Measurements from ENCODE around the gene FLVCR1. TPM values are rescaled to one million over a fixed set of nuclear protein-coding genes. Genes with fewer than 3 reads are reported as not detected.

FLVCR1 gene
- total RNA-seq, 2 experiments from 2014 or later = 16.5 to 22.4 TPM

DNA sequence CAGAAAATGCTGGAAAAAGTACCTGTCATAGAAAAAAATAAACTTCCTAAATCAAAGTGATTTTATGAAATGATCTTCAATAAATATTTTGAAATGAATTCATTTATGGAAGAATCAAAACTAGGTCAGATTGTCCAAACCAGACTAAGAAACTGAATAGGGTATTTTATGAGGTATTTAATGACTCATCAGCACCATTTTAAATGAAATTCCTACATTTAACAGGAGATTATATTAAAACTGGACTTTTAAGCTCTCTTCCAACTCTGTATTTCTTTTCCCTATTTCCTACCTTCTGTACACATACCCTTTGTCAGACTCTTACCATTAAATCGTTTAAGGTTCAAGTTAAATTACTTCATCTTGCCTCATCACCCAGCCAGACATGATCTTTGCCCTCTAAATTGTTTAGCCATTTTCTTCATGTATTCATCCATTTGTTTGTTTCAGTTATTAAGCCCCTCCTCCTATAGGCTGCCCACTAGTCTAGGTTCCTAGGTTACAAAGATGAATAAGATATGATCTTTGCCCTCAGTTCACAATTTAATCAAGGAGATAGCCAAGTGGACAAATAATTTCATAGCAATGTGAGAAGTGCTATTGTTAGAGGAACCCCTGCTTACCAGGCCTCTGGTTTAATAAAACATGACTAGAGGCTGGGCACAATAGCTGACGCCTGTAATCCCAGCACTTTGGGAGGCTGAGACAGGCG, 41.4 kb upstream of the FLVCR1 start:
- DNase-seq (ENCODE audit: low spot score) = no peak
- H3K9me2 ChIP-seq (ENCODE audit: insufficient read depth, low read length) = no peaks in the 10 kb centered on the region
- H3K36me3 ChIP-seq (ENCODE audit: insufficient read depth, low read length) = peaks cover 33% of the 10 kb centered on the region; the same call in 1 of the 2 replicates
- POLR2A ChIA-PET = interaction anchor here (0.5 to 1.1 kb wide), 2 partner anchors 15 to 17 kb away, joined by 3 to 4 read pairs; no protein-coding TSS in a partner anchor
- no peak overlapping the region for H3K4me2 ChIP-seq (ENCODE audit: low read length)
- no peak overlapping the region for H3K4me3 ChIP-seq (ENCODE audit: low read depth, low read length, poor library complexity, severe bottlenecking)
- intact Hi-C loops (cut with micrococcal nuclease; ENCODE audit: unreplicated experiment) = loop anchor here (5.0 kb wide), 1 partner anchor 41 kb away; the partner anchor contains the start of gene FLVCR1
- no peaks in the 10 kb centered on the region for H3K79me2 ChIP-seq (ENCODE audit: insufficient read depth, low read depth, low read length)
- H2AFZ ChIP-seq (ENCODE audit: low read length) = no peak overlapping the region
- H3K4me1 ChIP-seq (ENCODE audit: insufficient read depth, low read length, poor library complexity, severe bottlenecking) = peaks cover 17% of the 10 kb centered on the region
- H4K20me1 ChIP-seq (ENCODE audit: insufficient read depth, low read length) = no peaks in the 10 kb centered on the region
- TF ChIP-seq EZH2phosphoT487 (IDR thresholded peaks at IDR 0.05; ENCODE audit: borderline replicate concordance, low read depth, low read length) = no peak
- TF ChIP-seq, protein P1, sequence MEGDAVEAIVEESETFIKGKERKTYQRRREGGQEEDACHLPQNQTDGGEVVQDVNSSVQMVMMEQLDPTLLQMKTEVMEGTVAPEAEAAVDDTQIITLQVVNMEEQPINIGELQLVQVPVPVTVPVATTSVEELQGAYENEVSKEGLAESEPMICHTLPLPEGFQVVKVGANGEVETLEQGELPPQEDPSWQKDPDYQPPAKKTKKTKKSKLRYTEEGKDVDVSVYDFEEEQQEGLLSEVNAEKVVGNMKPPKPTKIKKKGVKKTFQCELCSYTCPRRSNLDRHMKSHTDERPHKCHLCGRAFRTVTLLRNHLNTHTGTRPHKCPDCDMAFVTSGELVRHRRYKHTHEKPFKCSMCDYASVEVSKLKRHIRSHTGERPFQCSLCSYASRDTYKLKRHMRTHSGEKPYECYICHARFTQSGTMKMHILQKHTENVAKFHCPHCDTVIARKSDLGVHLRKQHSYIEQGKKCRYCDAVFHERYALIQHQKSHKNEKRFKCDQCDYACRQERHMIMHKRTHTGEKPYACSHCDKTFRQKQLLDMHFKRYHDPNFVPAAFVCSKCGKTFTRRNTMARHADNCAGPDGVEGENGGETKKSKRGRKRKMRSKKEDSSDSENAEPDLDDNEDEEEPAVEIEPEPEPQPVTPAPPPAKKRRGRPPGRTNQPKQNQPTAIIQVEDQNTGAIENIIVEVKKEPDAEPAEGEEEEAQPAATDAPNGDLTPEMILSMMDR (conservative IDR thresholded peaks at IDR 0.05; ENCODE audit: low read length) = no peak
- no peaks in the 10 kb centered on the region for H3K9me3 ChIP-seq (ENCODE audit: low read length)
- BruUV-seq (replicated peaks) = no TSS peak
- no peak overlapping the region for H3K27ac ChIP-seq (ENCODE audit: low read depth, low read length, poor library complexity, severe bottlenecking)
- CTCF ChIA-PET (ENCODE audit: unreplicated experiment) = no interaction called here

- Histone ChIP-seq H2AFZ (ENCODE audit: low read length) (no peak overlapping the region), H3K36me3 (ENCODE audit: insufficient read depth, low read length) (peaks cover 14% of the 10 kb centered on the region; the same call in 1 of the 2 replicates), H3K9me2 (ENCODE audit: insufficient read depth, low read length) (no peaks in the 10 kb centered on the region), H3K4me2 (ENCODE audit: low read length) (peak overlapping the region; percentile 66), H3K27ac (ENCODE audit: low read depth, low read length, poor library complexity, severe bottlenecking) (no peak overlapping the region), H4K20me1 (ENCODE audit: insufficient read depth, low read length) (no peaks in the 10 kb centered on the region), H3K4me1 (ENCODE audit: insufficient read depth, low read length, poor library complexity, severe bottlenecking) (peaks cover 17% of the 10 kb centered on the region), H3K9me3 (ENCODE audit: low read length) (no peaks in the 10 kb centered on the region), H3K79me2 (ENCODE audit: insufficient read depth, low read depth, low read length) (no peaks in the 10 kb centered on the region), H3K4me3 (ENCODE audit: low read depth, low read length, poor library complexity, severe bottlenecking) (peak overlapping the region; percentile 18)
- TF ChIP-seq EZH2phosphoT487 (IDR thresholded peaks at IDR 0.05; ENCODE audit: borderline replicate concordance, low read depth, low read length) = no peak
- TF ChIP-seq, protein P1 (conservative IDR thresholded peaks at IDR 0.05; ENCODE audit: low read length) = no peak
- BruUV-seq (replicated peaks) = no TSS peak
- intact Hi-C loops (cut with micrococcal nuclease; ENCODE audit: unreplicated experiment) = loop anchor here (5.0 kb wide), 1 partner anchor 38 kb away; the partner anchor contains the start of gene FLVCR1
- POLR2A ChIA-PET = interaction anchor here (0.5 to 1.9 kb wide), 11 partner anchors 10 to 210 kb away, joined by 3 to 7 read pairs (median 4); no protein-coding TSS in a partner anchor
- peak; percentile 50 for DNase-seq (ENCODE audit: low spot score)
- CTCF ChIA-PET (ENCODE audit: unreplicated experiment) = no interaction called here
Observed at GRCh38 chr1:212819726-212820125, 38.3 kb upstream of the FLVCR1 start.

GRCh38 chr1:212820969-212821368, 37.1 kb upstream of the FLVCR1 start:
- no TSS peak for BruUV-seq (replicated peaks)
- DNase-seq (ENCODE audit: low spot score) = no peak
- ChIA-PET CTCF (ENCODE audit: unreplicated experiment) (interaction anchor here (0.5 kb wide), 1 partner anchor 80 kb away, joined by 3 read pairs; no protein-coding TSS in a partner anchor), POLR2A (interaction anchor here (0.5 to 1.9 kb wide), 2 partner anchors 16 to 54 kb away, joined by 3 to 7 read pairs; no protein-coding TSS in a partner anchor)
- TF ChIP-seq, protein P1 (conservative IDR thresholded peaks at IDR 0.05; ENCODE audit: low read length) = no peak
- TF ChIP-seq EZH2phosphoT487 (IDR thresholded peaks at IDR 0.05; ENCODE audit: borderline replicate concordance, low read depth, low read length) = no peak
- Histone ChIP-seq H2AFZ (ENCODE audit: low read length) (no peak overlapping the region), H3K4me2 (ENCODE audit: low read length) (no peak overlapping the region), H4K20me1 (ENCODE audit: insufficient read depth, low read length) (no peaks in the 10 kb centered on the region), H3K4me3 (ENCODE audit: low read depth, low read length, poor library complexity, severe bottlenecking) (no peak overlapping the region), H3K9me3 (ENCODE audit: low read length) (peaks cover 11% of the 10 kb centered on the region; the same call in 1 of the 2 replicates), H3K36me3 (ENCODE audit: insufficient read depth, low read length) (peaks cover 4% of the 10 kb centered on the region; the same call in 1 of the 2 replicates), H3K27ac (ENCODE audit: low read depth, low read length, poor library complexity, severe bottlenecking) (no peak overlapping the region), H3K9me2 (ENCODE audit: insufficient read depth, low read length) (no peaks in the 10 kb centered on the region), H3K79me2 (ENCODE audit: insufficient read depth, low read depth, low read length) (no peaks in the 10 kb centered on the region), H3K4me1 (ENCODE audit: insufficient read depth, low read length, poor library complexity, severe bottlenecking) (peaks cover 17% of the 10 kb centered on the region)
- intact Hi-C loops (cut with micrococcal nuclease; ENCODE audit: unreplicated experiment) = no loop called here
